Muscle layer of duodenum (tissue), 2 donors: ENCODE results near the gene SKI.

Experiments used
- H3K27ac ChIP-seq: one replicate; pipeline ENCODE4 v1.7.0; 2013; ENCODE audit warnings: mild to moderate bottlenecking, low read length
- H3K27me3 ChIP-seq: one replicate; pipeline ENCODE4 v1.7.0; 2013; ENCODE audit warnings: low read depth, mild to moderate bottlenecking, control low read depth, low read length
- H3K36me3 ChIP-seq, 2 donors: one replicate each; pipeline ENCODE4 v1.7.0; 2013; ENCODE audit warnings: low read length in 2 of 2, control low read depth in 1 of 2, mild to moderate bottlenecking in 1 of 2; ENCODE audit not compliant: insufficient read depth in 2 of 2, control insufficient read depth in 1 of 2
- H3K4me1 ChIP-seq, 2 donors: one replicate each; pipeline ENCODE4 v1.7.0; 2013; ENCODE audit warnings: low read length in 2 of 2, mild to moderate bottlenecking in 2 of 2, control low read depth in 1 of 2, moderate library complexity in 1 of 2; ENCODE audit not compliant: insufficient read depth in 2 of 2, control insufficient read depth in 1 of 2
- H3K4me3 ChIP-seq, 2 donors: one replicate each; pipeline ENCODE4 v1.7.0; 2013; ENCODE audit warnings: low read length in 2 of 2, low read depth in 1 of 2, mild to moderate bottlenecking in 1 of 2
- H3K9me3 ChIP-seq, 2 donors: one replicate each; pipeline ENCODE4 v1.7.0; 2013; ENCODE audit warnings: low read length in 2 of 2, control low read depth in 1 of 2, mild to moderate bottlenecking in 1 of 2; ENCODE audit not compliant: control insufficient read depth in 1 of 2
- donor health status: healthy.

Gene SKI

DNA sequence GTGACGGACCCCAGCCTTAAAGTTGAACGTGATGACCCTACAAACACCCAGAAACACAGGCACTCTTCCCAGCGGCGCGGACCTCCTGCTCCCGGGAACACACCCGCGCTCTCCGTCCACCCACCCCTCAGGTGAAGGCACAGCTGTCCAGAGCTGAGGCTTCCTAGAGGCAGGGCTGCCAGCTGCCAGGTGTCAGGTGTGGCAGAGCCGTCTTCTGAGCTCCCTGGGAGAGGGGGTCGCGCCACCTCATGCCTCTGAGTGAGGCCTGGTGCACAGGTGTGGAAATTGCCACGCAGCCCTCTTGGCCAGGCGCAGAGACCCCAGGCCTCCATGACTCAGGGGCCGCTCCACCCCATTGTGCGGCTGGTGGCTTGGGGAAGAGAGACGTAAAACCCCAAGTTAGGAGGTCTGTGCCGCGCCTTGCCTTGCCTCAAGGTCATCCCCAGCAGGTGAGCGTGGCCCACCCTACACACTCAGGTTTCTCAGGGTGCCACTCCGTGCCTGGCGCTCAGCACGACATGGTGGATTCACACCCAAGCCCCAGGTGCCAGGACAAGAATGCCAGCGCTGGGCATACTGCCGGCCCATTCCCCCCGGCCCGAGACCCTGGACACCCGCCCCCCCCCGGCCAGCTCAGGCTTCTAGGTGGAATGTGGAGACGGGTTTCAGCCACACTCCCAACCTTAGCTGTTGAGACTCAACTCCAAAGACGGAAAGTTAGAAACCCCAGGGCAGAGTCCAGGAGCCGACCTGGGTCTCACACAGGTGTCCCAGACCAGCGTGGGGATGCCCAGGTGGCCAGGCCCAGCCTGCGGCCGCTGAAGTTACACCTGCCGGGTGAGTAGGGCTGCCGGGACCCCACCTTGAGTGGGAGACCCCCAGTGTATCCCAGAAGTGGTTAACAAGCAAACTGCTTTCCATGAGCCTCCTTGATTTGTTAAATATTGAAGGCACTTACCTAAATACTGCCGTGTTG lies 42.0 kb upstream of the SKI start:
- peaks cover 9 to 13% of the 10 kb centered on the region in 2 donors for H3K4me1 ChIP-seq
- no peaks in the 10 kb centered on the region for H3K27me3 ChIP-seq
- H3K27ac ChIP-seq = no peak overlapping the region
- H3K36me3 ChIP-seq = peaks cover 0 to 9% of the 10 kb centered on the region in 2 donors
- H3K4me3 ChIP-seq = no peak overlapping the region
- no peaks in the 10 kb centered on the region for H3K9me3 ChIP-seq

DNA sequence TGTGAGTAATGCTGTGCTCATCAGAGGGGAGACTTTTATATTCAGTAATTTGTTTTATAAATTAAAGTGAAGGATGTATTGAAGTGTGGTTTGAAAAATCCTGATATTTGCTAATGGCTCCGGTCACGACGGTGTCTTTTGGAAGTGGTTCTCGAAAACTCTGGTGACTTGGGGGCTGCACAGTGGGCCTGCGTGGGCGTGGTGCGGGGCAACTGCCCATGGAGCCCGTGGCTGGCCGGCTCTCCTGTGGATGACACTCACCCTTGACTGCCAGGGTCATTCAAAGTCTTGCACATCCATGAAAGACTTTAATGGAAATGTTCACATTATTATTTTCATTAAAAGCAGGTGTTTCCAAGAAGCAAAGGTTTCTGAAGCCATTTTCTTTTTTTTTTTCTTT lies 41.2 kb upstream of the SKI start:
- no peak overlapping the region for H3K27ac ChIP-seq
- H3K36me3 ChIP-seq = peaks cover 0 to 9% of the 10 kb centered on the region in 2 donors
- H3K27me3 ChIP-seq = no peaks in the 10 kb centered on the region
- no peak overlapping the region for H3K4me3 ChIP-seq
- no peaks in the 10 kb centered on the region for H3K9me3 ChIP-seq
- H3K4me1 ChIP-seq = peaks cover 9 to 19% of the 10 kb centered on the region in 2 donors

DNA sequence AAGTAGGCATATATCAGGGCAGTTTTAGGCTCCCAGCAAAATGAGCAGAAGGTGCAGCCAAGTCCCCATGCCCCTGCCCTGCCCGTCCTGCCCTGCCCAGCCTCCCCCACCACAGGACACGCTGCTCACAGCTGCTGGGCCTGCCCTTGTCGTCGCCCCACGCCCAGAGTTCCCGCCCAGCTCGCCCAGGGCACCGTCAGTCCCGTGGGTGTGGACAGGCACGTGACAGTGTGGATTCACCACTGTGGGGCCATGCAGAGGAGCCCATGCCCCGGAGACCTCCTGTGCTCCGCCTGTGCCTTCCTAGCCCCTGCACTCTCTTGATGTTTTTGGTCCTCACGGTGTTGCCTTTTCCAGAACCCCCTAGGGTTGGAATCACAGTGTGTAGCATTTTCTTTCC lies 40.5 kb upstream of the SKI start:
- peaks cover 0 to 9% of the 10 kb centered on the region in 2 donors for H3K36me3 ChIP-seq
- H3K27ac ChIP-seq = no peak overlapping the region
- H3K9me3 ChIP-seq = no peaks in the 10 kb centered on the region
- no peaks in the 10 kb centered on the region for H3K27me3 ChIP-seq
- no peak overlapping the region for H3K4me3 ChIP-seq
- H3K4me1 ChIP-seq = peaks cover 12 to 26% of the 10 kb centered on the region in 2 donors

DNA sequence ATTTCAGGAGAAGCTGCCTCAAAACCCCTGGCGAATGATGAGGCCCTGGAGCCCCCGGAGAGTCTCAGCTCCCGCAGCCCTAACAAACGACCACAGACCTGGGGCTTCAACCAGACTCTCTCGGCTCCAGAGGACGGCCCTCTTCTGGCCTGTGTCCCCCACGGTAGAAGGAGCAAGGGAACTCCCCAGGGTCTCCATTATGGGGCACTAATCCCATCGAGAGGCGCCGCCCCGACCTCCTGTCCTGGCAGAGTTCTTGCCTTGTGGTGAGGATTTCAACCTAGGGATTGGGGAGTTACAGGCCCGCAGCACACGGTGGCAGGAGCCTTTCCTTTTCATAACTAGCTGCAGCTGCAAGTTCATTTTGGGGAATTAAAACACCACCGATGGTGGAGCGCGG lies 39.8 kb upstream of the SKI start:
- Histone ChIP-seq H3K4me3 (no peak overlapping the region), H3K36me3 (peaks cover 0 to 9% of the 10 kb centered on the region in 2 donors), H3K27me3 (no peaks in the 10 kb centered on the region), H3K27ac (no peak overlapping the region), H3K4me1 (peaks cover 17 to 33% of the 10 kb centered on the region in 2 donors), H3K9me3 (no peaks in the 10 kb centered on the region)

DNA sequence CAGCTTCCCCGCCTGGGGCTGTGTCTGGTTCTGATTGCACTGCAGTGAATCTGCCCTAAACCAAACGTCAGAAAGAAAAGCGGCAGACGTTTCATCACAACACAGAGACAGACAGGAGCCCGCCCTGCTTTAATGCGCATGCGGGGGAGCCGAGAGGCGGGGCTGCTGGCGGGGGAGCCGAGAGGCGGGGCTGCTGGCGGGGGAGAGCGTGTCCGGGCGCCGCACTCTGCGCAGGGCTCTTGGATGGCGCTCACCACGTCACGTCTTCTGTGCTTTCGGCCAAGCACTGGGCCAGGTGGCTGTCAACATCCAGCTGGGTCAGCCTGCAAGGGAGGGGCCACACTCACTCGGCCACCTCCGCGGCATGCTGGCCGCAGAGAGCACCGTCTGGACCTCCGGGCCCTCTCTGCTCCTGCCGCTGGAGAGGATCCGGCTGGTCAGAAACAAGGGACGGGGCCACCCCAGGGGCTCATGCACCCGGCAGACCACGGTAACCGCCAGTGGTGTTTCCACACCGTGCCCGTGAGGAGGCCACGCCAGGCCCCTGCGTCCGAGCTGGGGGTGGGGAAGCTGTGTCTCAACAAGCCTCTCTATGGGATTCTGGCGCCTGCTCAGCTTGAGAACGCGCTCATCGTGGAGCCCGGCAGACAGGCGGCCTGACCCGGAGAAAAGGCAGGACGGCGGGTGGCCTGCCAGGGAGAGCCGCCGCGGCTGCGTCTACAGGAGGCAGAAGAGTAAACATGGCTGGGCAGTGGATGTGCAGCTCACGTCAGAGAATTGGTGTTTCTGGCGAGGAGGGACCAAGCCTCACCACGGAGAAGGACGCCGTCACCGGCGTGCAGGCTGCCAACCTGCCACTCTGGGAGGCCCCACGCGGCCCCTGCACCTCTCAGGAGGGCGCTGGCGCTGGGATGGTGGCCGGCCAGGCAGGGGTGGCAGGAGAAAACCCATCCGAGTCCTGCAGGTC lies 38.4 kb upstream of the SKI start:
- peaks cover 0 to 5% of the 10 kb centered on the region in 2 donors for H3K36me3 ChIP-seq
- peak overlapping the region; percentile 77 for H3K27ac ChIP-seq
- H3K27me3 ChIP-seq = no peaks in the 10 kb centered on the region
- peaks cover 17 to 40% of the 10 kb centered on the region in 2 donors for H3K4me1 ChIP-seq
- H3K9me3 ChIP-seq = no peaks in the 10 kb centered on the region
- H3K4me3 ChIP-seq = peak overlapping the region; percentile 60 to 66

DNA sequence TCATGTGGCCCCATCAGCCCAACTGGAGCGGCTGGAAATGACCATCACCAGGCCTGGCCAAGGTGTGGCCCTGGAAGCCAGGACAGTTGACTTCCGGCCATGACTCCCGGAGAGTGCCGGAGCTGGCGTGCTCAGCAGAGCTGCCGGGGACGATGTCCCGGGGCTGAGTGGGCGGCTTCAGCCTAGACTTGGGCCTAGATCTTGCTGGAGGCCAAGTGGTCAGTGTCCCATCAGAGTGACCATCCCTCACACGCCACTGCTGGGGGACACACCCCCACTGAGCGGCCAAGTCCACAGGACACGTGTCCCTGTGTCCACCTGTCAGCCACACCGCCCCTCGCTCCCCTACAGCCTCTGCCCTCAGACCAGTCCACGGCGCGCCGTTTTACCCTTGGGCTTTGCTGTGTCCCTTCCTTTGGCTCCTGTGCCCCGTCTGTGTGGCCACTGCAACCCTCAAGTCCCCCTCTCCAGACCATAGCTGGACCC lies 37.6 kb upstream of the SKI start:
- Histone ChIP-seq H3K27ac (peak overlapping the region; percentile 77), H3K4me1 (peaks cover 17 to 46% of the 10 kb centered on the region in 2 donors), H3K9me3 (no peaks in the 10 kb centered on the region), H3K36me3 (no peaks in the 10 kb centered on the region), H3K4me3 (peak overlapping the region; percentile 60 to 66), H3K27me3 (no peaks in the 10 kb centered on the region)

DNA sequence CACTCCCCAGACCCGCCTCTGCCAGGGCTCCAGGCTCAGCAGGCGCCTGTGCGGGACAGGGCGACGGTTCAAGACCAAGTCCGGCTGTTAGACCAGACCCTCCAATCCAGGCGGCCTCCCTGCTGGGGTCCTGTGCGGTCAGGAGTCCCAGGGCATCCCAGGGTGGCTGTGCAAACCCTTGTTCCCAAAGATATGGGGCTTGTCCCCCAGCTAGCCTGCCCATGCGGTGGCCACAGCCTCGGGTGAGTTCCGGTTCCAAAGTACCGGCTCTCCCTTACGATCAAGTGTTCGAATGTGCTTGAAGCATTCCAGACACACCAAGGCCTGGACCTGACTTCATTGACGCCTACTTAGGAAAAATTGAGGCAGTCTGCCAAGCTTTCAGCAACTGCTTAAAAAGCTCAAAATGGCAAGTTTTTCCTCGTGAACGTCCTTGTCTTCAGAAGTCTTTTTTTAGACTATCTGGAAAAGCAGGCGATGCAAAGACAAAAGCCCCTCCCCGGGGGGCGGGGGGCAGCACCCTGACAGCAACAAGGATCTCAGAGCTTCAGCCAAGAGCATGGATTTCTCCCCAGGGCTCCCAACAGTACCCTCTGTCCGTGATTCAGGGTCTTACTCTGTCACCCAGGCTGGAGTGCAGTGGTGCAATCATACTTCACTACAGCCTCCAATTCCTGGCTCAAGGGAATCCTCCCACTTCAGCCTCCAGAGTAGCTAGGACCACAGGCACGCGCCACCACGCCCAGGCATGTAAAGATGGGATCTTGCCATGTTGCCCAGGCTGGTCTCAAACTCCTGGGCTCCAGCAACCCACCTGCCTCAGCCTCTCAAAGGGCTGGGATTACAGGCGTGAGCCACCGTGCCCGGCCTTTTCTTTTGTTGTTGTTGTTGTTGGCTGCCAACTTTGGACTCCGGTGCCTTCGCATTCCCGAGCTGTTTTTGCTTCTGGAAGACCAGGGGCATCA lies 35.8 kb upstream of the SKI start:
- H3K4me1 ChIP-seq = peaks cover 17 to 51% of the 10 kb centered on the region in 2 donors
- H3K9me3 ChIP-seq = no peaks in the 10 kb centered on the region
- no peaks in the 10 kb centered on the region for H3K36me3 ChIP-seq
- peak overlapping the region in 1 of 2 donors; percentile 30 for H3K4me3 ChIP-seq
- no peaks in the 10 kb centered on the region for H3K27me3 ChIP-seq
- H3K27ac ChIP-seq = peak overlapping the region; percentile 42

DNA sequence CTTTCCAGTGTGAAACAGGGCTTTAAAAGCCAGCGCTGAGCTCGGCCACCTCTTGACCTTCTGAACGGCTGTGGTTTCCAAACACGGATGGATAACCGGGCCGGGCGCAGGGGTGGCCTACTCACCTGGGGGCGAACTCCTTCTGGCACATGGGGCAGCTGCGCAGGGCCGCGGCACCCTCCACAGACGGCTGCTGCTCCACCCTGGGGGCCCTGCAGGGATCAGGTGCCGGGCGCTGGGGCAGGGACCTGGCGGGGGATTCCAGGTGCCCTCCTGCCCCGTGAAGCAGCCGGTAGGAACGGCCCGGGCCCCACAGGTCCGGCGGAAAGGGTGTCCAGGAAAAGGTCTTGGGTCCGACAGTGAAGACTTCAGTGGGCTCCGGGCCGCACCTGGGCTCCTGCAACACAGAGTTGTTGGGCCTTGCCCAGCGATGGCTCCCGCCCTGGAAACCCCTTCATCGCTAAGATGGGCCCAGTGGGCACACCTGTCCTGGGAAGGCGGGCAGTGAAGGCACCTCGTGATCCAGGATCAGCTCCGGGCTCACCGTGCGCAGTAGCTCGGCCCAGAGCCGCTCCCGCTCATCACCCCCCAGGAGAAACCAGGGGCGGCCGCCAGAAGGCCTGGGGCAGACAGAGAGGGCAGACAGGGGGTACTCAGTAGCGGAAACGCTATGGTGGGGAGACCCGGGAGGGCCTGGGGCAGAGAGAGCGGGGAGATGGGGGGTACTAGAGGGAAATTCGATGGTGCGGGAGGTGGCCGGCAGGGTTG lies 34.4 kb upstream of the SKI start:
- no peaks in the 10 kb centered on the region for H3K36me3 ChIP-seq
- peak overlapping the region; percentile 18 to 37 for H3K4me3 ChIP-seq
- H3K27me3 ChIP-seq = no peaks in the 10 kb centered on the region
- peak overlapping the region; percentile 23 for H3K27ac ChIP-seq
- peaks cover 17 to 53% of the 10 kb centered on the region in 2 donors for H3K4me1 ChIP-seq
- H3K9me3 ChIP-seq = no peaks in the 10 kb centered on the region

DNA sequence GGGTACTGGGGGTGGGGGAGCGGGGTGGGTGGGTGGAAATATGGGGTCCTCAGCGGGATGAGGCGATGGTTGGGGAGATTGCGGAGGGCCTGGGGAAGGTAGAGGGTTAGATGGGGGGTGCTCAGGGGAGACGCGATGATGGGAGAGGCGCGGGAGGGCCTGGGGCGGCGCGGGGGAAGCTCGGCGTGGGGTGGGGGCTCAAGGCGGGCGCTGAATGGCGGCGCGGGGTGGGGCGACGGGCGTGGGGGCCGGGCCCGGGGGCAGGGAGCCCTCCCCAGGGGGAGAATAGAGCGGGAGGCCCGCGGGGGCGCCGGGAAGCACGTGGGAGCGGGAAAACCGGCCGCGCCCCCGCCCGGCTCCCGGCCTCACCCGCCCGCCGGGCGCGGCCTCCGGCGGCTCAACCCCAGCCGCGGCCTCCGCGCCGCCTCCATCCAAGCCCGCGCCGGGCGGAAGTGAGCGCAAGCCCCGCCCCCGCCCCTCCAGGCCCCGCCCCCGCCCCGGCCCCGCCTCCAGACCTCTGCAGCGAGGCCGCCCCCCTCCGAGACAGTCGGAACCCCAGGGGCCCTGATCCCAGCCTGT lies 33.7 kb upstream of the SKI start, which contains the start of gene FAAP20:
FAAP20 (minus strand) TSS at position 454 of the 579 bp plus-strand sequence; CDS start at position 431, 23 bp downstream.
- H3K4me1 ChIP-seq = peaks cover 20 to 60% of the 10 kb centered on the region in 2 donors
- H3K27me3 ChIP-seq = no peaks in the 10 kb centered on the region
- peak within 1 kb of the TSS; percentile 71 to 72 for H3K4me3 ChIP-seq
- no peaks in the 10 kb centered on the region for H3K9me3 ChIP-seq
- peak within 1 kb of the TSS; percentile 86 for H3K27ac ChIP-seq
- no peaks in the 10 kb centered on the region for H3K36me3 ChIP-seq
